Lower leg skin (tissue), 4 donors: ENCODE measurements around the gene CACNA1A. TPM values are rescaled to one million over a fixed set of nuclear protein-coding genes. Genes with fewer than 3 reads are reported as not detected.
A peak's percentile ranks its signal among the peaks of the same experiment; 100 is the strongest.

ENCODE experiments used
- DNase-seq, 2 donors: peaks; one replicate each; pipeline ENCODE4 v3.0.0-alpha.2; 2019; ENCODE audit warnings: low spot score in 2 of 2
- H3K4me3 ChIP-seq: fragments of 200-600 bp; sonication (generic); 2 replicates; pipeline ENCODE4 v1.5.1; 2017; ENCODE audit warnings: mild to moderate bottlenecking, low read depth; ENCODE audit not compliant: poor library complexity, severe bottlenecking
- CTCF ChIP-seq, 3 donors: fragments of 450-650 bp; IDR thresholded peaks; one replicate each; pipeline ENCODE4 v1.5.1; 2016; ENCODE audit warnings: antibody characterized with exemption in 3 of 3, mild to moderate bottlenecking in 3 of 3, moderate library complexity in 2 of 3
- POLR2A ChIP-seq, 2 donors: fragments of 450-650 bp; IDR thresholded peaks; one replicate each; pipeline ENCODE4 v1.6.1; 2016 to 2017; ENCODE audit warnings: antibody characterized with exemption in 2 of 2, mild to moderate bottlenecking in 1 of 2, moderate library complexity in 1 of 2
- WGBS, 2 donors: methylation state at CpG; one replicate each; pipeline ENCODE4 v1.1.5; 2018; 5-methylcytosine and 5-hydroxymethylcytosine counted together
- intact Hi-C: fragments of 100-400 bp; cut with DNase I; formaldehyde crosslinking; loops from one replicate; pipeline ENCODE4 v1.15.0; 2023; ENCODE audit warnings: low total_unique reads
- total RNA-seq, 4 donors: library from RNA; depleted of rRNA; stranded (reverse); fragments of >200 nt; gene quantifications; one replicate each; pipeline ENCODE4 v1.1.0, GENCODE V29; 2016

The CACNA1A gene
- total RNA-seq, 4 donors from 2014 or later, result 0.16 to 0.46 (median 0.22) TPM; not detected in 1

GRCh38 chr19:13396250-13397080 is 109.8 kb downstream of the CACNA1A start:
- no peak overlapping the region for H3K4me3 ChIP-seq
- DNase-seq, result peak in 1 of 2 donors; percentile 15
- TF ChIP-seq CTCF (IDR thresholded peaks at IDR 0.05) (no peak), POLR2A (IDR thresholded peaks at IDR 0.05) (no peak)
- 28 to 29% methylated on average over 18 of the region's 18 CpGs for WGBS, 2 donors
- intact Hi-C loops, result no loop called here

GRCh38 chr19:13382633-13382938 is 123.7 kb downstream of the CACNA1A start:
- no peak for DNase-seq
- no peak overlapping the region for H3K4me3 ChIP-seq
- WGBS, 2 donors, result 69 to 73% methylated on average over 4 of the region's 4 CpGs
- intact Hi-C loops, result no loop called here
- TF ChIP-seq POLR2A (IDR thresholded peaks at IDR 0.05), result no peak
- TF ChIP-seq CTCF (IDR thresholded peaks at IDR 0.05), result no peak

- H3K4me3 ChIP-seq, result no peak overlapping the region
- intact Hi-C loops, result no loop called here
- WGBS, 2 donors, result 66 to 72% methylated on average over 9 of the region's 9 CpGs
- DNase-seq, result no peak
- TF ChIP-seq CTCF (IDR thresholded peaks at IDR 0.05), result no peak
- no peak for TF ChIP-seq POLR2A (IDR thresholded peaks at IDR 0.05)
These were observed 124.2 kb downstream of the CACNA1A start for GRCh38 chr19:13381827-13382632.

- H3K4me3 ChIP-seq, result no peak overlapping the region
- intact Hi-C loops, result no loop called here
- no peak for DNase-seq
- TF ChIP-seq CTCF (IDR thresholded peaks at IDR 0.05), result no peak
- no peak for TF ChIP-seq POLR2A (IDR thresholded peaks at IDR 0.05)
These were observed 129.7 kb downstream of the CACNA1A start for GRCh38 chr19:13376537-13376936.

GRCh38 chr19:13373599-13373998 is 132.7 kb downstream of the CACNA1A start:
- no peak for DNase-seq
- intact Hi-C loops, result no loop called here
- no peak for TF ChIP-seq CTCF (IDR thresholded peaks at IDR 0.05)
- TF ChIP-seq POLR2A (IDR thresholded peaks at IDR 0.05), result no peak
- H3K4me3 ChIP-seq, result no peak overlapping the region
- 59 to 68% methylated on average over 3 of the region's 3 CpGs for WGBS, 2 donors
